ENCODE measurements around the gene ANKS1A.

ANKS1A gene

GRCh38 chr6:35089935-35090505 lies 201.0 kb downstream of the ANKS1A start:
- Histone ChIP-seq H3K4me1 (ENCODE audit: low read length) (no peaks in the 10 kb centered on the region), H4K20me1 (ENCODE audit: insufficient read depth, low read length) (no peaks in the 10 kb centered on the region), H3K9me3 (replicated peaks; ENCODE audit: insufficient read depth, low read length) (no peaks in the 10 kb centered on the region), H3K36me3 (replicated peaks; ENCODE audit: insufficient read depth, low read length) (no peaks in the 10 kb centered on the region), H3F3A (ENCODE audit: insufficient read depth, low read length) (no peaks in the 10 kb centered on the region), H3K4me2 (ENCODE audit: low read depth, low read length) (no peak overlapping the region), H3K4me3 (ENCODE audit: low read length) (no peak overlapping the region), H3K9me2 (replicated peaks; ENCODE audit: insufficient read depth, low read length) (no peaks in the 10 kb centered on the region), H3K27me3 (replicated peaks; ENCODE audit: insufficient read depth, low read length) (no peaks in the 10 kb centered on the region), H3K79me2 (ENCODE audit: low read length) (no peaks in the 10 kb centered on the region), H3K27ac (ENCODE audit: low read length) (no peak overlapping the region), H3K9ac (ENCODE audit: low read length) (no peak overlapping the region), H2AFZ (ENCODE audit: low read length) (no peak overlapping the region)
- no peak for DNase-seq
- no peak for TF ChIP-seq CTCF (IDR thresholded peaks at IDR 0.05; ENCODE audit: low read length)
- no peak for TF ChIP-seq EZH2 (optimal IDR thresholded peaks at IDR 0.05; ENCODE audit: low read depth, low read length)
- TF ChIP-seq EZH2phosphoT487 (IDR thresholded peaks at IDR 0.05; ENCODE audit: low read length) = no peak

GRCh38 chr6:35090734-35091133 lies 201.7 kb downstream of the ANKS1A start:
- H3K4me3 ChIP-seq (ENCODE audit: low read length) = no peak overlapping the region
- TF ChIP-seq CTCF (IDR thresholded peaks at IDR 0.05; ENCODE audit: low read length) (no peak), EZH2 (optimal IDR thresholded peaks at IDR 0.05; ENCODE audit: low read depth, low read length) (no peak), EZH2phosphoT487 (IDR thresholded peaks at IDR 0.05; ENCODE audit: low read length) (no peak)
- no peaks in the 10 kb centered on the region for H3K9me2 ChIP-seq (replicated peaks; ENCODE audit: insufficient read depth, low read length)
- no peak for DNase-seq
- H3K27me3 ChIP-seq (replicated peaks; ENCODE audit: insufficient read depth, low read length) = no peaks in the 10 kb centered on the region
- H4K20me1 ChIP-seq (ENCODE audit: insufficient read depth, low read length) = no peaks in the 10 kb centered on the region
- H3K79me2 ChIP-seq (ENCODE audit: low read length) = no peaks in the 10 kb centered on the region
- H3F3A ChIP-seq (ENCODE audit: insufficient read depth, low read length) = no peaks in the 10 kb centered on the region
- H3K36me3 ChIP-seq (replicated peaks; ENCODE audit: insufficient read depth, low read length) = no peaks in the 10 kb centered on the region
- H3K27ac ChIP-seq (ENCODE audit: low read length) = no peak overlapping the region
- H2AFZ ChIP-seq (ENCODE audit: low read length) = no peak overlapping the region
- no peak overlapping the region for H3K9ac ChIP-seq (ENCODE audit: low read length)
- H3K4me2 ChIP-seq (ENCODE audit: low read depth, low read length) = no peak overlapping the region
- H3K9me3 ChIP-seq (replicated peaks; ENCODE audit: insufficient read depth, low read length) = no peaks in the 10 kb centered on the region
- no peaks in the 10 kb centered on the region for H3K4me1 ChIP-seq (ENCODE audit: low read length)

- no peaks in the 10 kb centered on the region for H3K36me3 ChIP-seq (replicated peaks; ENCODE audit: insufficient read depth, low read length)
- H3K79me2 ChIP-seq (ENCODE audit: low read length) = no peaks in the 10 kb centered on the region
- H3K9me2 ChIP-seq (replicated peaks; ENCODE audit: insufficient read depth, low read length) = no peaks in the 10 kb centered on the region
- no peaks in the 10 kb centered on the region for H3K4me1 ChIP-seq (ENCODE audit: low read length)
- DNase-seq = no peak
- no peak overlapping the region for H3K4me2 ChIP-seq (ENCODE audit: low read depth, low read length)
- no peaks in the 10 kb centered on the region for H3K9me3 ChIP-seq (replicated peaks; ENCODE audit: insufficient read depth, low read length)
- H4K20me1 ChIP-seq (ENCODE audit: insufficient read depth, low read length) = no peaks in the 10 kb centered on the region
- no peaks in the 10 kb centered on the region for H3F3A ChIP-seq (ENCODE audit: insufficient read depth, low read length)
- H3K9ac ChIP-seq (ENCODE audit: low read length) = no peak overlapping the region
- no peak overlapping the region for H3K27ac ChIP-seq (ENCODE audit: low read length)
- H2AFZ ChIP-seq (ENCODE audit: low read length) = no peak overlapping the region
- no peak overlapping the region for H3K4me3 ChIP-seq (ENCODE audit: low read length)
- TF ChIP-seq CTCF (IDR thresholded peaks at IDR 0.05; ENCODE audit: low read length) (no peak), EZH2phosphoT487 (IDR thresholded peaks at IDR 0.05; ENCODE audit: low read length) (no peak), EZH2 (optimal IDR thresholded peaks at IDR 0.05; ENCODE audit: low read depth, low read length) (no peak)
- H3K27me3 ChIP-seq (replicated peaks; ENCODE audit: insufficient read depth, low read length) = no peaks in the 10 kb centered on the region
Observed at GRCh38 chr6:35091346-35092083, 202.5 kb downstream of the ANKS1A start.

All from MM.1S (cell line).